HG03280 (cell line): ENCODE results near the gene KLHL29.

Experiments used
- ATAC-seq: cut with Tn5 transposase; IDR thresholded peaks from one replicate; pipeline ENCODE4 v1.9.1; 2021; ENCODE audit warnings: mild to moderate bottlenecking, moderate library complexity; ENCODE audit not compliant: unreplicated experiment

KLHL29 gene

GRCh38 chr2:23507267-23508065 lies 122.5 kb downstream of the KLHL29 start:
- ATAC-seq: no peak

DNA sequence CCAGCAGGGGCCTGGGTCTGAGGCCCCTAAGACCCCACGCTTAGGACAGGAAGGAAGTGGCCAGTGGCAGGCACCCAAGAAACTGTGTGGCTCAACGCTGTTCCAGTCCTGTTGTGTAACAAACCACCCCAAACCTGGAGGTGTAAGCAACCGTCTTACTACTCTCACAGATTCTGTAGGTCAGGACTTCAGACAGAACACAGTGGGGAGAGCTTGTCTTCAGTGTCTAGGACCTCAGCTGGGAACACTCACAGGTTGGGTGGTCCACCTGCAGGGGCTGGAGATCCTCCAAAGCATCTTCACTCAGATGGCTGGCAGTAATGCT lies 123.0 kb downstream of the KLHL29 start:
- no peak for ATAC-seq

DNA sequence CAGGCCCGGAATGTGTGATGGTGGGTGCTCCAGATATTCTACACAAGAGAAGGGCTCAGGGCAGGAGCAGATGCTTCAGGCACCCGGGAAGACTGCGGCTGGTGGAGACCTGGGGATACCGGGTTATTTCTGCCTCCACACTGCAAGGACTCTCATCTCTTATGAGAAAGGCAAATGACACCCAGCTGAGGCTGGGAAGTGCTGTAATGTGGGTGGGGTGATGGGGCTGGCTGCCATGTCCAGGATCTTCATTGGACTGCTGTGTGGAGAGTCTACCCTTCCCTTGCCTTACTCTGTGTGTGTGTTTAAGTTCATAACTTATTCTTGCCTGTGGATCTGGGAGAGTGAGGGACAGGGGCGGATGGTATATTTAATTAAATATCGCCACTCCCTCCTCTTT lies 124.1 kb downstream of the KLHL29 start:
- no peak for ATAC-seq

DNA sequence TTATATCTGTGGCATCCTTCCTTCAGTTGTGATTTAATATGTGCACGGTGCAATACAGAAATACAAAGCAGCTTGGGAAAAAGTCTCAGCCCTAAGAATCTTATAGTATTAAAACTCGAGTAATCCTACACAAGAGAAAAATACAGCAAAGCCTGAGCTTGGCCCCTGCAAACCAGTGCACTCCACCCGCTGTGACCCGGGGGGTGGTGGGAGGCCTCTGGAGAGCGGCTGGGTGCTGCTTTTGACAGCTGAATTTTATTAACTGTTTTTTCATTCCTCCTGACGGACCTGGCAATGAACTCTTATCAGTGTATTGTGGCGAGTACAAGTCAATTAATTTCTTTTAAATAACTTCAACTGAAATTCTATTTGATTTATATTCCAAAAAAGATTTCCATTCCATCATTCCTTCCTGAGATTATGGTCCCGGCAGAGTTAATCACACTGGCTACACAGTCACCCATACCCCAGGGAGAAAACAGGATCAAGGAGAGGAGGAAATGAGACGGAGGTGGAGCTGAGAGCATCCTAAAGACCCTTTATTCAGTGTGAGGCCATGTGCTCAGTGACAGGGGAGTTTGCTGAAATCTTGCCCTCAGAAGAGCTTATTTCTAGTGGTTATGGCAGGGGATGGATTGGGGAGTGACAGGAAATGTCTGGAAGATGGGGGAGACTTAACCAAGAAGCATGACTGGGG lies 124.8 kb downstream of the KLHL29 start:
- ATAC-seq: no peak

GRCh38 chr2:23510471-23510870 lies 125.5 kb downstream of the KLHL29 start:
- no peak for ATAC-seq

DNA sequence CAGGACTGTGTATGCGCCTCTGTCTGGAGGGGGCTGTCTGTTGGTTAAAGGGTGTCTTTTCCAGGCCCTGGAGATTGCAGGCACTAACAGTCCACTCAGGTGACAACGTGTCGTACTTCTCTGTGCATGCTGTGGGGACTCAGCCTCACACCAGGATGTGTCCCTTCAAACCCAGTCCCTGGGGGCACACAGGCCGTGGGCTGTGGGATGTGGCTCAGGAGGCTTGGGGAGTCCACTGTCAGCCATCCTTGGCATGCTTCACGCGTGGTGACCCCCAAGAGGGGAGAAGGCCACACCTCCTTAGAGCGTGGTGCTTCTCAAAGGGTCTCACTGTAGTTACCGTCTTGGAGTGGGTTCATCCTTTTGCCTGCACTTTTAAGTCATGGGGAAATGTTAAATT lies 127.8 kb downstream of the KLHL29 start:
- no peak for ATAC-seq

GRCh38 chr2:23513245-23513871 lies 128.4 kb downstream of the KLHL29 start:
- ATAC-seq: no peak

- no peak for ATAC-seq
Observed at GRCh38 chr2:23513872-23514793, 129.2 kb downstream of the KLHL29 start.

GRCh38 chr2:23516520-23517256 lies 131.7 kb downstream of the KLHL29 start:
- ATAC-seq: no peak

DNA sequence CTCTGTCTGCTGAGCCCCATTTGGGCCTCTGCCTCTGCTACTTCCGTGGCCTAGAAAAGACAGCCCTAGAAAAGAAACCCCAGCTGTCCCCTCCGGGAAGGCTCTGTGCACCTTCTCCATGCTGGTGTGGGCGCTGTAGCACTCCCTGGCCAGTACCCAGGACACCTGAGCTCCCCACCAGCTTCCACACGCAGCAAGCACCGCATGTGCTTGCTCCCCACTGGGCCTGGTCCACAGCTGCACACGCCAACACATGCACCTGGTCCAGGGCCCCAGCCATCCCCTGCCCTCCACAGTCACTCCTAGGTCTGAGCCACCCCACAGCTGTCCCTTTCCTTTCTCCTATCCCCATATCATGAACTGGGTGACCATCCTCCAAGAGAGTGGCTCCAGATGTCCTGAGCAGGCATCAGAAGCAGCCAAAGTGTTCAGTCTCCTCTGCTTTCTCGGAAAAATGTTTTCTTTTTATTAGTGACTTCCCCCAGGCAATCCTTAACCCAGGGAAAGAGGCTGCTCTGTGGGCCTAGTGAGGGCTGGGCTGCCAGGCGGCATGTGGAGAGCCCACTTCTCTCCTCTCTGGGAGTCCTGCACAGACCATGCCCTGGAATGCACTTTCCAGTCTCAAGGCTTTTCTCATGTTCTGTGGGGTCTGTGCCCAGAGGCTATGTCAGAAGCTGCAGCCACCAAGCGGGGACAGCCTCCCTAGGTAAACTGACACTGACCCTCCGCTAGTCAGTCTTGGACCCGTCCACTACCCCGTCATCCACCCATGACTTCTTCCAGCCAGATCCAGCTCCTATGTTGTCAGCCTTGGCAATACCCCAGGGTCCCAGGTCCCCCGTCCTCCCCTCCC lies 133.7 kb downstream of the KLHL29 start:
- no peak for ATAC-seq

DNA sequence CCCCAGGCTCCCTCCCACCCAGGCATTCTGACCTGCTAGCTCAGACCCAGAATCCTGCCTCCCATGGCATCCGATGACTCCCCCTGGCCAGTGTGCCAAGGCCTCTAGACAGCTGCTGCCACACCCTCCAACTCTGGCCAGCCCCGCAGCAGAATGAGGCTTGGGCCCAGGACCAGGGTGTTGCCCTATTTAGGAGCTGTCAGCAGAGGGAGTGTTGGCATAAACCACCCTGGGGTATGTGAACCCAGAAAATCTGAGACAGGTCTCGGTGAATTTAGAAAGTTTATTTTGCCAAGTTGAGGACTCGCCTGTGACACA lies 134.3 kb downstream of the KLHL29 start:
- ATAC-seq: no peak

DNA sequence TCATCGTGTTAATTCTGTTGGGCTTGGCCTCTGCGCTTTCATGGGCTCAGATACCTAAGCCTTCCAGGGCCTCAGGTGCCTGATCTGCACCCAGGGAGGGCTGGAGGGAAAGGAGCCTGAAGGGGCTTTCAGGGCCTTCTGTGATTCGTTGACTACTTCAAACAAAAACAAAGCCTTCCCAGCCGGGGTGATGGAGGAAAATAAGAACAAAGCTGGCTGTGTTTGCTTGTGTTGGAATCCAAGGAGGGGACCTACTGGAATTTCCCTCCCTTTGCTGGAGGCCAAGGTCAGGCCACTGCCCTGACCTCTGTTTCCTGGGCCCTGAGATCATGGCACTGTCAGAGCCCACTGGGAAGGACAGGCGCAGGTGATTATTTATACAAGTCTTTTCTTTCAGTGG lies 135.3 kb downstream of the KLHL29 start:
- no peak for ATAC-seq

GRCh38 chr2:23521060-23521459 lies 136.1 kb downstream of the KLHL29 start:
- no peak for ATAC-seq

DNA sequence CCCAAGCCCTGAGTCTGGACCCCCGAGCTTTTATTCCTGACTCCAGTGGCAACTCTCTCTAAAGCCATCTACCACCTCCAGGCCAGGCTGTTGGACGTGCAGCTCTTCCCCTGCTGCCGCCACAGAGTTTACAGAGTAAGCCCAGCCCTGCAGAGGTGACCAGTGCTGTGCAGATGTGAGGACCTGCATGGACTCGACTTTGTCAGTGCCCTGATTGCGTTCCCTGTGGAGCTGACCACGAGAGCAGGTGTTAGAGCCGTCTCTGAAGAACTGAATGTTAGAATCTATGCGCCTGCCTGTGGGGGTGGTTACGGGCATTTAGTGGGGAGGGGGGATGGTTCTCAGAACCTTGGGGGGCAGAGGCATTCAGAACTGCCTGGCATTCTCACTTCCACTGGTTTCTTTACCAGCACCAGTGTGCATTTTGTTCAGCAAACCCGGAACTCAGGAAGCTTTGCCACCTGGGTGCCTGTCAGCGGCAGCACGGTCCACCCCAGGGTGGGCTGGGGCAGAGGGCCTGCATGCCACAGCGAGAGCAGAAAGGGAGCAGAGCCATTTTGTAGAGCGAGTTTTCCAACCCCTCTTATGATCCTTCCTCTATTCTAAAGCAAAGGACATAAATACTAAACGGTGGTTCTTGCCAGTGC lies 137.9 kb downstream of the KLHL29 start:
- no peak for ATAC-seq

DNA sequence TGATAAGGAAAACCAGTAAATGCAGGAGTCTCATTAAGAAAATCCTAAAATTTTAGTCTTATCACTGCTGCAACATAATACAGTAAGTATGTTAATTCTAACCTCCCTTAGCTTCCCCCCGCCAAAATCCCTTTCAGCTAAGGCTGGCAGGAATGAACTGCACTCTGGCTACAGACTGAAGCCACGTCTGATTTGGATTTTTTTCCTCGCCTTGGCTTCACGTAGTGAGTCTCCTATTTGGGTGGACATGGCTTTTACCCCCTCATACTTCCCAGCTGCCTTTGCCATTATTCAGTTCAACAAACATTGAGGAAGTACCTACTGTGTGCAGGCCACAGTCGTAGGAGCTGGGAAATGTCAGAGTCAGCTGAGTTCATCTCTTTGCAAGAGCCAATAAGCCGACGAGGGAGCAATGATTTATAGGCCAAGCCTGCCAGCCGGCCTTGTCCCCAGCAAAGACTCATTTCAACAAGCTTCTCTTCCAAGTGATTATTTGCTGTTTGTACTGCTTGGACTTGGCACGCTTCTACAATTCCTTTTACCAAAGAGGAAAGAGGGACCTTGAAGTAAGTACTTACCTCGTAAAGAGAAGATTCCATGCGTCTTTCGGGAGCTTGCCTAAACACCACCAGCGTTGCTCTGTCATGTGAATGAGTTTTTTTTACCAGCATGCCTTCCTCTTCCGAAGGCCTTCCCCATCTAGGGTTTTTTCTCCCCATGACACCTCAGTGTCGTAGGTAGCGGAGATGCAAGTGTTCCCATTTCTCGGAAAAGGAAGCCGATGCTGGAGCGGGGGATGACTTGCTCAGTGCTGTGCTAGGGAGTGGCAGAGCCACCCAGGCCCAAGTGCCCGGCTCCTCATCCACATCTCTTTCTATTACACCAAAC lies 138.6 kb downstream of the KLHL29 start:
- ATAC-seq: no peak

- no peak for ATAC-seq
Observed at GRCh38 chr2:23524261-23524706, 139.3 kb downstream of the KLHL29 start.

DNA sequence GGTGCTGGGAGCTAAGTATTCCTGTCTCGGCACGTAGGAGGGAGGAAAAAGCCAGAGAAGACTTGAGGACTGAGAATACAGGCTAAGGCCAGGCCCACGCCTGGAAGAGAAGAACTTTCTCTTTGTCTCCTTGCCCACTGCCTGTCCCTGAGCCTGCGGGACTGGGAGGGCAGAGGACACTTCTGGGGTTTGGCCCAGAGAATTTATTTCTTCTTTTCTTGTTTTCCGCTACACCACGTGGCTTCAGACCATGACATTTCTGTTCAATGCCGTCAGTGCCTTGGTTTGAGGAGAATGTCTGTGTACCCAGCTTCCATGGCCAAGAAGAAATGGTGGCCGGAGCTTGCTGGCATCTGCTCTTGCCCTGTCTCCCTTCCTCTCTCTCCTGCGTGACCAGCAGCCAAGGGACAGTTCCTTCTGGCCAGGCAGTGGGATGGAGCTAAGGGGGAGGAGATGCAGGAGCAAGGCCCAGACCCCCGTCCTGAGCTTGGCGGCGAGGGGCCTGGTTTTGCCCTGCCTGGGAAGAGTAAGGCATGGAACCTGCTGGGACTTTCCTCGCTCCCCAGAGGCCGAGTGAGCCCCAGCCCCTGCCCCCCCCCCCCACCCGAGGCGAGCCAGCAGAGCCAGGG lies 140.3 kb downstream of the KLHL29 start:
- ATAC-seq: no peak

DNA sequence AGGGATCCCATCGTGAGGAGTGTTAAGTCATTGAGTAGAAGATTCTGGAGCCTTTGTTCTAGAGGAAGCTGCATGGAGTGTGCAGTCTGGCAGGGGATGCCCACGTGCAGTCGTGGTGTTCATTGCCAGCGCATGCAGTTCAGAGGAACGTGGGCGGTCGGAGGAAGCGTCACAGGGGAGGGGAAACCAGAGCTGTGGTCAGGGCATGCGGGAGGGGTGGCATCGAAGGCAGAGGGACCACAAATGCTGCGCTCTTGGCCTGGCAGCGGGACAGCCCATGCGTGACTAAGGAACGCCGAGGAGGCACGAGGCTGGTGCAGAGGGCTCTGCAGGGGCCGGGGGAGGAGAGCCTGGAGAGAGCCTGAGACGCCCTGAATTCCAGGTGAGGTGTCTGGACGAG lies 141.1 kb downstream of the KLHL29 start:
- ATAC-seq: no peak
